SU-DHL-6 (cell line): ENCODE data around the gene CEBPG.

Source experiments
- H2AFZ ChIP-seq: fragments of 200-600 bp; sonication (generic); 2 replicates; pipeline ENCODE4 v1.6.1; 2014; ENCODE audit warnings: low read depth, mild to moderate bottlenecking, moderate library complexity, mixed read lengths, antibody characterized with exemption, low read length; ENCODE audit not compliant: severe bottlenecking
- H3F3A ChIP-seq: fragments of 200-600 bp; shearing (Covaris generic); 2 replicates; pipeline ENCODE4 v1.6.0; 2016; ENCODE audit warnings: antibody characterized with exemption, mild to moderate bottlenecking; ENCODE audit not compliant: insufficient read depth
- H3K27ac ChIP-seq: fragments of 200-600 bp; sonication (generic); 2 replicates; pipeline ENCODE4 v1.5.1; 2016; ENCODE audit warnings: low read depth, mild to moderate bottlenecking, low read length, moderate library complexity, mixed read lengths
- H3K27me3 ChIP-seq: fragments of 200-600 bp; sonication (generic), shearing (Covaris generic); 2 replicates; pipeline ENCODE4 v1.6.0; 2014; ENCODE audit warnings: mild to moderate bottlenecking, low read length
- H3K36me3 ChIP-seq: fragments of 200-600 bp; sonication (generic); 2 replicates; pipeline ENCODE4 v1.6.1; 2014; ENCODE audit warnings: mild to moderate bottlenecking, low read length, mixed read lengths
- H3K4me2 ChIP-seq: fragments of 300-600, 200-600 bp; shearing (Covaris generic), sonication (generic); 2 replicates; pipeline ENCODE4 v1.6.0; 2014; ENCODE audit warnings: low read length, low read depth, mild to moderate bottlenecking; ENCODE audit not compliant: poor library complexity, severe bottlenecking
- H3K4me3 ChIP-seq: fragments of 200-600 bp; sonication (generic); 2 replicates; pipeline ENCODE4 v1.5.1; 2014; ENCODE audit warnings: antibody characterized with exemption, low read length, mild to moderate bottlenecking, mixed read lengths; ENCODE audit not compliant: insufficient read depth, poor library complexity, severe bottlenecking
- H3K79me2 ChIP-seq: fragments of 200-600 bp; sonication (generic); 2 replicates; pipeline ENCODE4 v1.6.1; 2014; ENCODE audit warnings: mild to moderate bottlenecking, low read length, moderate library complexity; ENCODE audit not compliant: insufficient read depth
- H3K9ac ChIP-seq: fragments of 200-600 bp; sonication (generic); 2 replicates; pipeline ENCODE4 v1.7.0; 2014; ENCODE audit warnings: mild to moderate bottlenecking, low read length
- H3K9me2 ChIP-seq: fragments of 200-600 bp; sonication (generic); replicated peaks from 2 replicates; pipeline ENCODE4 v1.6.1; 2014; ENCODE audit warnings: low read length; ENCODE audit not compliant: insufficient read depth
- H3K9me3 ChIP-seq: fragments of 200-600 bp; sonication (generic); 2 replicates; pipeline ENCODE4 v1.6.1; 2014; ENCODE audit warnings: low read length, mixed read lengths; ENCODE audit not compliant: insufficient read depth
- H4K20me1 ChIP-seq: fragments of 200-600 bp; sonication (generic); 2 replicates; pipeline ENCODE4 v1.6.1; 2014; ENCODE audit warnings: low read depth, mild to moderate bottlenecking, antibody characterized with exemption, low read length, moderate library complexity, mixed read lengths
- CTCF ChIP-seq: fragments of 200-600 bp; sonication (generic); IDR thresholded peaks from one replicate; pipeline ENCODE4 v1.5.1; 2017; ENCODE audit warnings: antibody characterized with exemption, mild to moderate bottlenecking, low read length, moderate library complexity; ENCODE audit not compliant: insufficient read depth, poor library complexity, severe bottlenecking
- EZH2phosphoT487 ChIP-seq: fragments of 200-600 bp; sonication (generic), shearing (Covaris generic); conservative IDR thresholded peaks from 2 replicates; pipeline ENCODE4 v1.6.1; 2018; ENCODE audit warnings: mild to moderate bottlenecking, antibody characterized with exemption, low read length, moderate library complexity, mixed read lengths

Gene CEBPG

GRCh38 chr19:33362508-33363228 lies 10.8 kb upstream of the CEBPG start:
- no peaks in the 10 kb centered on the region for H4K20me1 ChIP-seq
- H3K9me3 ChIP-seq: no peaks in the 10 kb centered on the region
- H3K27ac ChIP-seq: no peak overlapping the region
- H3K4me2 ChIP-seq: no peak overlapping the region
- H3K9ac ChIP-seq: no peak overlapping the region
- no peaks in the 10 kb centered on the region for H3K27me3 ChIP-seq
- no peak overlapping the region for H2AFZ ChIP-seq
- TF ChIP-seq CTCF (no peak), EZH2phosphoT487 (no peak)
- no peak overlapping the region for H3K4me3 ChIP-seq
- no peaks in the 10 kb centered on the region for H3K79me2 ChIP-seq
- H3K9me2 ChIP-seq: no peaks in the 10 kb centered on the region
- no peaks in the 10 kb centered on the region for H3K36me3 ChIP-seq
- H3F3A ChIP-seq: no peaks in the 10 kb centered on the region

DNA sequence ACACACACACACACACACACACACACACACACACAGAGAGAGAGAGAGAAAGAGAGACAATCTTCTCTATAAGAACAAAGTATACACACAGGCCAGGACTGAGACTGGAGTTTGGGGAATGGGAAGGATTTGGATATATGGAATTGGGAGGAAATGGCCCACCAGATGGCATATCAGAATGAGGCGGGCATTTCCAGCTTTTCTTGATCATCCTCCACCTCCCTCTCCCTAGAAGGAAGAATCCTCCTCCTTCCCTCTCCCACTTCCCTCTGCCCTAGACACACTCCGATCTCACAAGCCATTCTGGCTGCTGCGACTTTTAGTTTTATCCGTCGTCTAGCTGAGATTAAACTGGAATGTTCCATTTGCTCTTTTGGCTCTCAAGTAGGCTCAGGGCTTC lies 10.0 kb upstream of the CEBPG start:
- TF ChIP-seq EZH2phosphoT487 (no peak), CTCF (no peak)
- Histone ChIP-seq H3K27ac (no peak overlapping the region), H3K36me3 (no peaks in the 10 kb centered on the region), H4K20me1 (no peaks in the 10 kb centered on the region), H3K4me3 (no peak overlapping the region), H3F3A (no peaks in the 10 kb centered on the region), H3K9ac (no peak overlapping the region), H2AFZ (no peak overlapping the region), H3K27me3 (no peaks in the 10 kb centered on the region), H3K9me2 (no peaks in the 10 kb centered on the region), H3K4me2 (no peak overlapping the region), H3K79me2 (no peaks in the 10 kb centered on the region), H3K9me3 (no peaks in the 10 kb centered on the region)

- H3K4me2 ChIP-seq: no peak overlapping the region
- no peak overlapping the region for H3K4me3 ChIP-seq
These were observed 7.8 kb upstream of the CEBPG start for GRCh38 chr19:33365691-33366090.

More at GRCh38 chr19:33365691-33366090, 7.8 kb upstream of the CEBPG start:
- no peak overlapping the region for H3K27ac ChIP-seq
- no peaks in the 10 kb centered on the region for H3K36me3 ChIP-seq
- TF ChIP-seq EZH2phosphoT487 (no peak), CTCF (no peak)
- H3K9me3 ChIP-seq: no peaks in the 10 kb centered on the region
- no peak overlapping the region for H2AFZ ChIP-seq
- no peaks in the 10 kb centered on the region for H3K79me2 ChIP-seq
- H4K20me1 ChIP-seq: no peaks in the 10 kb centered on the region
- H3K9me2 ChIP-seq: no peaks in the 10 kb centered on the region
- H3F3A ChIP-seq: no peaks in the 10 kb centered on the region
- H3K27me3 ChIP-seq: no peaks in the 10 kb centered on the region
- H3K9ac ChIP-seq: no peak overlapping the region
